Measurements from ENCODE around the gene ERF.

ERF gene

DNA sequence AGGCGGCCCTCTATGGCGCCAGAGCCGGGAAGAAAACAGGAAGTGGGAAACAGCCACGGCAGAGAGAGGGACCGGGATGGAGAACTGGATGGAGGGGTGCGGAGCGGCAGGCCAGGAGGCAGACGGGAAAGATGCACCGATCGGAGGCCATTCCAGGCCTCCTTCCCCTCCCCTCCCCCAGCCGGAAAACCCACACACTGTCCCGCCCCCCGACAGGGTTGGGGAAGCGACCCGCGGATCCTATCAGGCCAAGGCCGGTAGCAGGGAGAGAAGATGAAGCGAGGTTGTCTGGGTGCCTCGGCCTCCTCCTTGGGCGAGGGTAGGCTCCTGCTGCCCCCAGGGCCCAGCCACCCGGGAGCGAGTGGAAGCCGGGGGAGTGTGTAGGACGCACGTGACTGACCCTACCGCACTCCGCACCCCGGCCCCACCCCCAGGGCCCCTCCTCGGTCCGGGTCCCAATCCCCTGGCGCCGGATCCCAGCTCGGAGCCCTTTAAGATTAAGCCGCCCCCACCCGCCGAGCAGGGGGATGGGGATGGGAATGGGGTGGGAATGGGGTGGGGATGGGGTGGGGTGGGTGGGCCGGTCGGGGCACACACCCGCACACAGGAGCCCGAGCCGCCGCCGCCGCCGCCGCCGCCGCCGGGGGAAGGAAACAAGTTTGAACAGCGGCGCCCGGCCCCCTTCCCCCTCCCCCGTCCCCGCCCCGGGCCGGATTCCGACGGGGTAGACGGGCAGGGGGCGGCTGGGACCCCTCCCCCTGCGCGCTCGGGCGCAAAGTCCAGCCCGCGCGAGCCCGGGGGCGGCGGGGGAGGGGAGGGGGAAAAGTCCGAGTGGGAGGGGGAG is 1.5 kb downstream of the ERF start:
- peak; percentile 10 to 40 for DNase-seq

- DNase-seq = peak; percentile 17 to 33
These were observed 2.3 kb downstream of the ERF start for GRCh38 chr19:42252365-42253244.

GRCh38 chr19:42251572-42252358 is 3.2 kb downstream of the ERF start:
- no peak for DNase-seq

GRCh38 chr19:42250666-42251531 is 4.0 kb downstream of the ERF start:
- no peak for DNase-seq

- DNase-seq = no peak
These were observed 4.7 kb downstream of the ERF start for GRCh38 chr19:42250183-42250665.

DNA sequence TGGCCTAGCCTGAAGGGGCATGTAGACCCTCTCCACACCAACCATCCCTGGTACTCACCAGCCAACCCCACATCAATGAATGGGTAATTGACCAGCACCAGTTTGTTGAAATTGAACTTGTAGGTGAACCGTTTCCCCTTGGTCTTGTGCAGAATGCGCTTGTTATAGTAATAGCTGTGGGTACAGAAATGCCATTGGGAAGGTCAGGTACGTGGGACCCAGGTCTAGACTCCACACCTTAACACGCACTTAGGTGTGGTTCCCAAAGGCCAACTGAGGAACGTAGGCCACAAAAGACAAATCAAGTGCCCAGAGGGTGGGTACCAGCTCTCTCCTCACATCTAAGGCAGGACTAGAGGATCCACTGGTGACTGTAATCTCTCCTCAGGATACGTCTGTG is 5.2 kb downstream of the ERF start:
- no peak for DNase-seq

- DNase-seq = no peak
These were observed 5.7 kb downstream of the ERF start for GRCh38 chr19:42249149-42249750.

- DNase-seq = no peak
These were observed 6.4 kb downstream of the ERF start for GRCh38 chr19:42248270-42249148.

DNA sequence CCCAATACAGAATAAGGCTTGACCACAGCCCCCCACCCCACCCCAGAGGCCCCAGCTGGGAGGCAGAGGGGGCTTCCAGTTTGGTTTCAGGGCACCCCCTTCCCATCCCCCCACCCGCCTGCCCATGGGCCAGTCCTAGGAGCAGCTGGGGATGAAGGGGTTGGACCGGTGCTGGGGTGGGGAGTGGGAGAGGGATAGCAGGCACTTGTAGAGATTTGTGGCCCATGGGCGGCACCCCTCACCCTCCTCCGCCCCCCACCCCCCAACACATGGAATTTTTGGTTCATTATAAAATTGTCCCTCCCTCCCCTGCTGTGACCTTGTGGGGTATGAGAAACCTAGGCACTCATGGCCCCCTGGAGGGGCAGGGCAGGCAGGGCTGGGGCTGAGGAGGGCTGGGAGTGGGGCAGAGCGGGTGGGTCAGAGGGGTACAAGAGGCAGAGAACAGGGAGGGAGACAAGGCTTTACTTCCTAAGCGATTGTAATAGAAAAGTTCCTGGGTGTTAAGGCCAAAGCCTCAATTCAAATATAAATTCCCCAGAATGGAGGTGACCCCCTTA is 7.2 kb downstream of the ERF start:
- DNase-seq = no peak

DNA sequence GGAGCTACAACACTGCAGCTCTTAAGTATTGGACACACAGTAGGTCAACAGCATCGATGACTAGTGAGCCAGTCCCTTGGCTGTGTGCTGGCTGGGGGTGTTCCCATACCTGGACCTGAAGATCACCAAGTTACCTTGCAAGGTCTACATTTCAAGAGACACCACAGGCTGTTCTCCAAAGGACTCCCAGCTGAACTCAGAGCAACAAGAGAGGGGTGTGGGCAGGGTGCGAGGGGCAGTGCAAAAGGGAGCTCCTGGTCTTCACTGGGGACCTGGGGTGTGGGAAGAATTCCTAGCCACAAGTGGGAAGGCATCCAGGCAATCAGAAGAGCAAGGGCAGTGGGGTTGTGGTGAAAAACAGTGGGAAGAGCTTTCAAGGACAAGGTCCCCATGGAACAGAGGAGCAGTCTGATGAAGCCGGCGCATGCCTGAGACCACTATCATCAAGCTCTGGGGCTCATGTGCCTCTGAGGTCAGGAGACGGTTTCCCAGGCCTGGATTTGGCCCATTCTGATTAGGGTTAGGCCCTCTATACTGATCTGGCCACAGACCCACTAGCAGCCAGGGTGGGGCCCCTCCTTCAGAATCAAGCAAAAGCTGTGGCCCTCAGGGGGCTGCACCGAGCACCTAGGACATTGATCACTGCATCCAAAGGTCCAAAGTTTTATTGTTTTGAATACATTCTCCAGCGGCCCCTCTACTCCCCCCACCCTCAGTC is 7.8 kb downstream of the ERF start:
- DNase-seq = no peak

DNA sequence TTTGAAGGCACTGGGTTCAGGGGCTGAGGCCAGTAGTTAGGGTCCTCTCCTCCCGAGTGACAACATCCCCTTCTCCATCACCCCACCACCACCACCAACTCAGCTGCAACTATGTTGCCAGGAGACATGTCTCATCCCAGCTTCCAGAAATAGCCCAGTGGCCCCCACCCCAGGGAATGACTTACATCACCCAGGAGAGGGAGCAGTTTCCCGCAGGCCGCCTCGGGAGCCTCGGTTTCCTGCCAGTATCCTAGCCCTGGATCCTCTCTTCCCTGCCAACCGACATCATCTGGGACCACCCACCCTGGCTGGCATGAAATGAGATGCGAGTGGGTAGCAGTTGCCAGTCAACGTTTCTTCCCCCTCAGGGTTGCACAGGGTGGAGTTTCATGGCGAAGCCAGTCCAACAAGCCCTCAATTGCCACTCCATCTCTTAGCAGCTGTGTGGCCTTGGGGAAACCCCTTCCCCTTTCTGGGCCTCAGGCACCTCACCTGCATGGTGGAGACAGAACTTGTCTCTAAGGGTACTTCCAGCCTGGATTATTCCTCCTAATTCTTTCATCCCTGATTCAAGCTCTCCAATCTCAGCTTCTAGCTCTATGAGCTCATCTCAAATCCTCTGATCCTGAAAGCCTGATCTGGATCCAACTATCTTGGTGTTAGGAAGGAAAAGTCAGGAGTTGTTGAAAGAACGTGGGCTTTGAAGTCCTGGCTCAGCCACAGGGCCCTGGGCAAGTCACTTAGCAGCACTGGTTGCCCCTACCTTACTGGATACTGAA is 8.6 kb downstream of the ERF start:
- DNase-seq = no peak

DNA sequence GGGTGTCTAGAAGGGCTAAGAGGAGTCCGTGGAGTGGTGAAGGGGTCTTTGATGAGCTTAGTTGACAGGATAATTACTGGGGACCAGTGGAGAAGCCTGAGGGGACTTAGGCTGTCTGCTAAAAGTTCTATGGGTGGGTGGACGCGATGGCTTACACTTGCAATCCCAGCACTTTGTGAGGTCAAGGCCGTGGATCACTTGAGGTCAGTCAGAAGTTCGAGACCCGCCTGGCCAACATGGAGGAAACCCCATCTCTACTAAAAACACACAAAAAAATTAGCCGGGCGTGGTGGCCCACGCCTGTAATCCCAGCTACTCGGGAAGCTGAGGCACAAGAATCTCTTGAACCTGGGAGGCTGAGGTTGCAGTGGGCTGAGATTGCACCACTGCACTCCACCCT is 9.7 kb downstream of the ERF start:
- DNase-seq = no peak

DNA sequence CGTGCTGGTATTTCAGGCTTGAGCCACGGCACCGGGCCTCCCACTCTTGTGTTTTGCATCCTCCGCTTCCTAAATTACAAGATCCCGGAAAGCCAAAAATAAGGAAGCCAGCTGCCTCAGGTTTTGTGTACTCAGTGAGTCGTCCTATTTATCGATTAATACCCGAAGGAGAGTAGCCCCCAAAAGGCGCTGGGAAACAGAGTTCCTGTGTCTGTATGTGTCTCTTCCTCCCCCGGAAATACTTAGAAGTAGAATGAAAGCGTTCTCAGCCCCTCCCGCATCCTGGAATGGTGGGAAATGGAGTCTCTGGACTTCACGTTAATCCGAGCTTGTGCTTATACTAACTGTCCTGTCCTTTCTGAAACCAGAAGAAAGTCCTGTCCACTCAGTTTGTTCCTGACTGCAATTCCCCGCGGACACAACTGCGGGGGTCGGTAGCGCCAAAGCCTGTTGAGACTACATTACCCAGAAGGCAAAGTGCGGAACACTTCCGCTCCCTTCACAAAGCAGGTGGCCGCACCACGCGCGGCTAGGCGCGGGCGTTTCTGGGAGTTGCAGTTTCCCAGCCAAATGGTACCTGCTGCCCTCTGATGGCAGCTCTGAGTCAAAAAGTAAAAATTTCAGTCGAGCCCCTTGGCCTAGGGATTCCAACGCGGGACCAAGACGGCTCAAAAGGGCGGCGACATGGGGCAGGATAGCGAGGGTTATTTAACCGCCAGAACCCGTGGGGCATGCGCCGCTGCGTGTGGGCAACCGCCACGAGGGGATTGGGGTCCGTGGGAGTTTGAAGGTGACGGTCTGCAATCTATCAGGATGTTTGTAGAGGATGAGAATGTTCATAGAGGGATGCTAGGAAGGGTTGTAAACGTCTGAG is 10.3 kb downstream of the ERF start:
- DNase-seq = peak; percentile 94 to 96

- peak; percentile 99 for DNase-seq
These were observed 12.2 kb downstream of the ERF start, which contains the start of gene GSK3A for GRCh38 chr19:42242512-42243409. GSK3A (minus strand) TSS chr19:42242602; CDS start chr19:42242465, 137 bp downstream.

- no peak for DNase-seq
These were observed 12.8 kb downstream of the ERF start for GRCh38 chr19:42242069-42242511.

- no peak for DNase-seq
These were observed 13.6 kb downstream of the ERF start for GRCh38 chr19:42241279-42241678.
